Activated naive CD8-positive, alpha-beta T cell treated with anti-CD3 and anti-CD28 coated beads, Interleukin-2, amount 50 U/mL, for 16 hours (primary cell): ENCODE results near the gene NAGLU.
"Not testable (repeated sequence)": the region's sequence is repeated elsewhere in the genome, so short reads cannot be mapped to it uniquely, and the experiment has no call there.

Experiments used
- DNase-seq: peaks from one replicate; pipeline ENCODE4 v3.0.0-alpha.2; 2020; ENCODE audit warnings: low read depth, low spot score

Gene NAGLU

DNA sequence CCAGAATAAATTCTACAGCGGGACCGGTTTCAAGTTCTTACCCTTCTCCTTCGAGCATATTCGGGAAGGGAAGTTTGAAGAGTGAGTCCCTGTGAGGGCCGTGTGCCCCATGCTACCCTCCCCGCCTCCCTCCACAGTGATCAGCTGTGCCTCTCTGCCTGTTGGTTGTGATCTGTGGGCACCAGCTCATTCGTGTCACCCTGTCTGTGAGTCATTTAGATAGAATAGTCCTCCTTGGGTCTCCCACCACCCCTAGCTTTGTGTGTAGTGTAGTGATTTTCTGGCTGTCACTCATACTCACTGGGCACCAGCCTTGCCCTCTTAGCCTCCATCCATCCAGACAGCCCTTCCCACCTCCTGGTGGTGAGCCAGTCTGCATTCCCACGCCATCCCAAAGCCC lies 15.0 kb upstream of the NAGLU start:
- DNase-seq, result no peak

GRCh38 chr17:42521666-42522262 lies 14.3 kb upstream of the NAGLU start:
- DNase-seq, result no peak

GRCh38 chr17:42522263-42522790 lies 13.7 kb upstream of the NAGLU start:
- no peak for DNase-seq

DNA sequence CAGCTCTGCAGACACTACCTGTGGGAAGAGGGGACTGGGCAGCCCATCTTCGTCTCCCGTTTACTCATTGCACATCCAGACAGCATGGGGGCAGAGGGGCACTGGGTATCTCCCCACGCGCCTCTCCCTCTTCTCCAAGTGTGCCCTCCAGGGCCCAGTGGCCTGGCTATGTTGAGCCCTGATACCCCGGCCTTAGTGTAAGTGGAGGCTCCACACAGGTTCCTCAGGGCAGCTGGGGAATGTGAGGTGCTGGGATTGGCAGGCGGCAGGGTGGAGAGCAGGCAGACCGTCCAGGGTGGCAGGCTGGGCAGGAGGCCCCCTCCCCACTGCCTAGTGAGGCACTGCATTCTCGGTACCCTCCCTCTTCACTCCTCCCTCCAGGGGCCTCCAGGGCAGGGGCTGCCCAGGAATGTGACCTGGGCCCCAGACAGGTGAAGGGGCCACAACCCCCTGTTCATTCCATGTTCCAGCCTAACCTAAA lies 13.2 kb upstream of the NAGLU start:
- DNase-seq, result no peak

GRCh38 chr17:42525221-42525620 lies 10.8 kb upstream of the NAGLU start:
- no peak for DNase-seq

- DNase-seq, result no peak
These were observed 10.0 kb upstream of the NAGLU start for GRCh38 chr17:42526031-42526444.

- no peak for DNase-seq
These were observed 8.1 kb upstream of the NAGLU start for GRCh38 chr17:42527932-42528331.

DNA sequence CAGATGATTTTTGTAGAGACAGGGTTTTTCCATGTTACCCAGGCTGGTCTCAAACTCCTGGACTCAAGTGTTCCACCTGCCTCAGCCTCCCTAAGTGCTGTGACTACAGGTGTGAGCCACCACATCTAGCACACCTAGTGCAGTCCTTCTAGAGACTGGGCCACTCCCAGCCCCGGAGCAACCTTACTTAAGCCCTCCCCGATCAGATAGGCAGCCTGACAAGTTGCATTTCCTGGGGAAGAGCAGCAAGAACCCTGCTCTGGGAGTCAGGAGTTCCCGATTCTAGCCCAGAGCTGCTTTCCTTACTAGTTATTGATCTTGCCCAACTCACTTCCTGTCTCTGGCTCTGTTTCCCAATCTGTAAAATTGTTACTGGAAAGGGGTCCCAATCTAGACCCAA lies 7.0 kb upstream of the NAGLU start:
- no peak for DNase-seq

- DNase-seq, result no peak
These were observed 5.0 kb upstream of the NAGLU start for GRCh38 chr17:42530952-42531454.

GRCh38 chr17:42531455-42532354 lies 4.3 kb upstream of the NAGLU start:
- DNase-seq, result no peak

- no peak for DNase-seq
These were observed 640 bp upstream of the NAGLU start for GRCh38 chr17:42535155-42536047.

GRCh38 chr17:42536372-42537155 lies 523 bp downstream of the NAGLU start:
- peak; percentile 38 for DNase-seq

DNA sequence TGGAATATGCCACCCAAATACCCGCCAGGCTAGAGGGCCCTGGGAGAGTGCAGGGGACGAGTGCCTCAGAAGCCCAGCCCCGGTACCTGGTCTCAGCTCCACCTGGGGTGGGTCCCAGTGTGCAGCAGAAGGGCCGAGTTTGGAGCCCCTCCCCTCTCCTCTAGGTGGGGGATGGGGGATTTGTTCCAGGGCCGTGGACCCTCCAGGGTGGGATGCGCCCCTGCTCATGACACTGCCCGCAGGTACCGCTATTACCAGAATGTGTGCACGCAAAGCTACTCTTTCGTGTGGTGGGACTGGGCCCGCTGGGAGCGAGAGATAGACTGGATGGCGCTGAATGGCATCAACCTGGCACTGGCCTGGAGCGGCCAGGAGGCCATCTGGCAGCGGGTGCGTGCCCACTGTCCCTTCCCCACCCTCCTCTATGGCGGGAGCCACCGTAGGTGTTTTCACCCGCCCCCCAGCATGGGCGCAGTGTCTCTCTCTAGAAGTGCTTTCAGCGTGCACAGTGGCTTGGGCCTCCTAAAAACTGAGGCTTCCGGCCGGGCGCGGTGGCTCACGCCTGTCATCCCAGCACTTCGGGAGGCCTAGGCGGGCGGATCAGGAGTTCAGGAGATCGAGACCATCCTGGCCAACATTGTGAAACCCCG lies 1.2 kb downstream of the NAGLU start:
- no peak for DNase-seq

GRCh38 chr17:42537826-42538451 lies 1.9 kb downstream of the NAGLU start:
- no peak for DNase-seq

DNA sequence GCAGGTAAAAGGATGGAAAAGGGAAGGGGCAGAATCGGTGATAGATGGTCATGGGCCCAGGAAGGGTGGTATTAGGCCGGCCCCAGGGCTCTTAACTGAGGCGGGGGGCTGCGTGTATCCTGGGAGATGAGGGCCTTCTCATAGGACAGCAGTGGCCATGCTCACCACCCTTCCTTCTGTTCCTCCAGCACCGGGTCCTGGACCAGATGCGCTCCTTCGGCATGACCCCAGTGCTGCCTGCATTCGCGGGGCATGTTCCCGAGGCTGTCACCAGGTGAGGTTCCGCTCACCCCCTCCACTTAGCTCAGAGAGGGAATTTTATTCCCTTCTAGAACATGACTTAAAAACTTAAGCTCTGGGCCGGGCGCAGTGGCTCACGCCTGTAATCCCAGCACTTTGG lies 2.4 kb downstream of the NAGLU start:
- no peak for DNase-seq

DNA sequence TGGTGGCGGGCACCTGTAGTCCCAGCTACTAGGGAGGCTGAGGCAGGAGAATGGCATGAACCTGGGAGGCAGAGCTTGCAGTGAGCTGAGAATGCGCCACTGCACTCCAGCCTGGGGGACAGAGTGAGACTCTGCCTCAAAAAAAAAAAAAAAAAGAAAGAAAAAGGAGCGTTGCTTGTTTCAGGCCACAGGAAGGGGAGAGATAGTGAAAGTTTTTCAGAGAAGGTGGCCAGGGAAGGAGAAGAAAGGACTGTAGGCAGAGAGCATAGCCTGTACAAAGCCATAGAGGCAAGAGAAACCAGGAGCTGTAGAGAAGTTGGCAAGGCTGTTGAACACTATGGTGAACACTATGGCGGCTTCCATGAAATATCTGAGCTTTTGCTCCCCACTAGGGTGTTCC lies 4.5 kb downstream of the NAGLU start:
- not testable (repeated sequence) for DNase-seq

- no peak for DNase-seq
These were observed 5.2 kb downstream of the NAGLU start for GRCh38 chr17:42541041-42541833.

DNA sequence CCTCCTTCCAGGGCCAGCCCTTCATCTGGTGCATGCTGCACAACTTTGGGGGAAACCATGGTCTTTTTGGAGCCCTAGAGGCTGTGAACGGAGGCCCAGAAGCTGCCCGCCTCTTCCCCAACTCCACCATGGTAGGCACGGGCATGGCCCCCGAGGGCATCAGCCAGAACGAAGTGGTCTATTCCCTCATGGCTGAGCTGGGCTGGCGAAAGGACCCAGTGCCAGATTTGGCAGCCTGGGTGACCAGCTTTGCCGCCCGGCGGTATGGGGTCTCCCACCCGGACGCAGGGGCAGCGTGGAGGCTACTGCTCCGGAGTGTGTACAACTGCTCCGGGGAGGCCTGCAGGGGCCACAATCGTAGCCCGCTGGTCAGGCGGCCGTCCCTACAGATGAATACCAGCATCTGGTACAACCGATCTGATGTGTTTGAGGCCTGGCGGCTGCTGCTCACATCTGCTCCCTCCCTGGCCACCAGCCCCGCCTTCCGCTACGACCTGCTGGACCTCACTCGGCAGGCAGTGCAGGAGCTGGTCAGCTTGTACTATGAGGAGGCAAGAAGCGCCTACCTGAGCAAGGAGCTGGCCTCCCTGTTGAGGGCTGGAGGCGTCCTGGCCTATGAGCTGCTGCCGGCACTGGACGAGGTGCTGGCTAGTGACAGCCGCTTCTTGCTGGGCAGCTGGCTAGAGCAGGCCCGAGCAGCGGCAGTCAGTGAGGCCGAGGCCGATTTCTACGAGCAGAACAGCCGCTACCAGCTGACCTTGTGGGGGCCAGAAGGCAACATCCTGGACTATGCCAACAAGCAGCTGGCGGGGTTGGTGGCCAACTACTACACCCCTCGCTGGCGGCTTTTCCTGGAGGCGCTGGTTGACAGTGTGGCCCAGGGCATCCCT lies 7.4 kb downstream of the NAGLU start:
- DNase-seq, result no peak
